Measurements from ENCODE around the gene ARL15.

DNA sequence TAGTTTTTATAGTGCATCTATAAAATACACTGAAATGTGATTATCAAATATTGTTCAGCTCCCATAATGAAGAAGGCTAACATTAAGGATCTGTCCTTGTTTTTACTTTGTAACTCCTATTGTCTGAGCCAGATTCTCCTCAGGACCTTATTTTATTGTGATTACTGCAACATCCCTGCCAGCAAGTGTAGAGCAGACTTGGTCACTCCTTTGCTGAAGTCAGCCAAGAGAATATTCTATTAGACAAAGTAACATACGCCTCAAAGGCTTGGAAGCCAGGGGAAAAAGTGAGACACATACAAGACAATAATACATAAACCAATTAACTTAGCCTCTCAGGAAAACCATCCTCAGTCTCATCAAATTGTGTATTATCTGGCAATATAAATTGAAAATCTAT, 269.6 kb downstream of the ARL15 start:
- TF ChIP-seq POU2F2 (IDR thresholded peaks at IDR 0.05; ENCODE audit: low read depth, low read length) = no peak
- TF ChIP-seq POLR2AphosphoS5 (IDR thresholded peaks at IDR 0.05; ENCODE audit: low read depth, low read length) = no peak
- no peak for TF ChIP-seq POLR2A (IDR thresholded peaks at IDR 0.05; ENCODE audit: low read depth, low read length)
- no peak for TF ChIP-seq TAF1 (IDR thresholded peaks at IDR 0.05; ENCODE audit: low read depth, low read length)

Data from GM12891 (cell line).